Measurements from ENCODE around the gene AUTS2.

AUTS2 gene

GRCh38 chr7:69612981-69613380, 14.7 kb downstream of the AUTS2 start:
- no peak for TF ChIP-seq CTCF (IDR thresholded peaks at IDR 0.05; ENCODE audit: control insufficient read depth, extremely low read depth, insufficient read depth)
- DNase-seq (ENCODE audit: low read depth), result no peak
- H3K4me3 ChIP-seq (ENCODE audit: low read depth, low read length), result no peak overlapping the region

GRCh38 chr7:69613846-69614245, 15.6 kb downstream of the AUTS2 start:
- no peak for TF ChIP-seq CTCF (IDR thresholded peaks at IDR 0.05; ENCODE audit: control insufficient read depth, extremely low read depth, insufficient read depth)
- no peak overlapping the region for H3K4me3 ChIP-seq (ENCODE audit: low read depth, low read length)
- no peak for DNase-seq (ENCODE audit: low read depth)

- no peak for DNase-seq (ENCODE audit: low read depth)
- H3K4me3 ChIP-seq (ENCODE audit: low read depth, low read length), result no peak overlapping the region
- no peak for TF ChIP-seq CTCF (IDR thresholded peaks at IDR 0.05; ENCODE audit: control insufficient read depth, extremely low read depth, insufficient read depth)
These were observed 17.4 kb downstream of the AUTS2 start for GRCh38 chr7:69615685-69616084.

GRCh38 chr7:69617364-69617763, 19.1 kb downstream of the AUTS2 start:
- DNase-seq (ENCODE audit: low read depth), result no peak

GRCh38 chr7:69619054-69619453, 20.8 kb downstream of the AUTS2 start:
- no peak overlapping the region for H3K4me3 ChIP-seq (ENCODE audit: low read depth, low read length)
- DNase-seq (ENCODE audit: low read depth), result no peak
- no peak for TF ChIP-seq CTCF (IDR thresholded peaks at IDR 0.05; ENCODE audit: control insufficient read depth, extremely low read depth, insufficient read depth)

More at GRCh38 chr7:69617364-69617763, 19.1 kb downstream of the AUTS2 start:
- TF ChIP-seq CTCF (IDR thresholded peaks at IDR 0.05; ENCODE audit: control insufficient read depth, extremely low read depth, insufficient read depth), result no peak
- no peak overlapping the region for H3K4me3 ChIP-seq (ENCODE audit: low read depth, low read length)

- no peak for TF ChIP-seq CTCF (IDR thresholded peaks at IDR 0.05; ENCODE audit: control insufficient read depth, extremely low read depth, insufficient read depth)
- H3K4me3 ChIP-seq (ENCODE audit: low read depth, low read length), result no peak overlapping the region
- no peak for DNase-seq (ENCODE audit: low read depth)
These were observed 21.4 kb downstream of the AUTS2 start for GRCh38 chr7:69619635-69620034.

- no peak for DNase-seq (ENCODE audit: low read depth)
- no peak overlapping the region for H3K4me3 ChIP-seq (ENCODE audit: low read depth, low read length)
- no peak for TF ChIP-seq CTCF (IDR thresholded peaks at IDR 0.05; ENCODE audit: control insufficient read depth, extremely low read depth, insufficient read depth)
These were observed 21.8 kb downstream of the AUTS2 start for GRCh38 chr7:69620063-69620462.

Data from LNCaP clone FGC (cell line).